Parathyroid adenoma (tissue), 2 donors: ENCODE data around the gene MSANTD1.

Experiments
- H2AFZ ChIP-seq: fragments of 300-600 bp; sonication (generic); one replicate; pipeline ENCODE4 v1.7.0; 2017; ENCODE audit warnings: antibody characterized with exemption, mild to moderate bottlenecking
- H3K27ac ChIP-seq: fragments of 300-600 bp; sonication (generic); one replicate; pipeline ENCODE4 v1.7.0; 2017
- H3K27me3 ChIP-seq: fragments of 300-600 bp; sonication (generic); one replicate; pipeline ENCODE4 v1.7.0; 2017; ENCODE audit warnings: low read length; ENCODE audit not compliant: control insufficient read depth, insufficient read depth
- H3K36me3 ChIP-seq: fragments of 300-600 bp; sonication (generic); one replicate; pipeline ENCODE4 v1.7.0; 2017; ENCODE audit warnings: low read length; ENCODE audit not compliant: control insufficient read depth, insufficient read depth
- H3K4me1 ChIP-seq: fragments of 300-600 bp; sonication (generic); one replicate; pipeline ENCODE4 v1.7.0; 2017; ENCODE audit warnings: control low read depth
- H3K4me2 ChIP-seq: fragments of 300-600 bp; sonication (generic); one replicate; pipeline ENCODE4 v1.7.0; 2017; ENCODE audit warnings: low read length
- H3K4me3 ChIP-seq: fragments of 300-600 bp; sonication (generic); one replicate; pipeline ENCODE4 v1.7.0; 2017; ENCODE audit warnings: low read depth, low read length
- H3K79me2 ChIP-seq: fragments of 300-600 bp; sonication (generic); one replicate; pipeline ENCODE4 v1.7.0; 2017; ENCODE audit warnings: control low read depth
- H3K9ac ChIP-seq: fragments of 300-600 bp; sonication (generic); one replicate; pipeline ENCODE4 v1.7.0; 2017; ENCODE audit warnings: mild to moderate bottlenecking
- H3K9me3 ChIP-seq: fragments of 300-600 bp; sonication (generic); one replicate; pipeline ENCODE4 v1.7.0; 2017; ENCODE audit warnings: low read length; ENCODE audit not compliant: control insufficient read depth
- CTCF ChIP-seq: fragments of 300-600 bp; sonication (generic); IDR thresholded peaks from one replicate; pipeline ENCODE4 v1.7.0; 2017; ENCODE audit warnings: antibody characterized with exemption, mild to moderate bottlenecking
- donor health status: primary hyperparathyroidism.

Gene MSANTD1

GRCh38 chr4:3215256-3215655 is 33.7 kb upstream of the MSANTD1 start:
- no peak overlapping the region for H3K4me3 ChIP-seq
- no peaks in the 10 kb centered on the region for H3K27me3 ChIP-seq
- H2AFZ ChIP-seq: no peak overlapping the region
- H3K9ac ChIP-seq: no peak overlapping the region
- no peaks in the 10 kb centered on the region for H3K79me2 ChIP-seq
- no peaks in the 10 kb centered on the region for H3K36me3 ChIP-seq
- H3K4me1 ChIP-seq: no peaks in the 10 kb centered on the region
- TF ChIP-seq CTCF: no peak
- no peak overlapping the region for H3K4me2 ChIP-seq
- no peak overlapping the region for H3K27ac ChIP-seq
- no peaks in the 10 kb centered on the region for H3K9me3 ChIP-seq

DNA sequence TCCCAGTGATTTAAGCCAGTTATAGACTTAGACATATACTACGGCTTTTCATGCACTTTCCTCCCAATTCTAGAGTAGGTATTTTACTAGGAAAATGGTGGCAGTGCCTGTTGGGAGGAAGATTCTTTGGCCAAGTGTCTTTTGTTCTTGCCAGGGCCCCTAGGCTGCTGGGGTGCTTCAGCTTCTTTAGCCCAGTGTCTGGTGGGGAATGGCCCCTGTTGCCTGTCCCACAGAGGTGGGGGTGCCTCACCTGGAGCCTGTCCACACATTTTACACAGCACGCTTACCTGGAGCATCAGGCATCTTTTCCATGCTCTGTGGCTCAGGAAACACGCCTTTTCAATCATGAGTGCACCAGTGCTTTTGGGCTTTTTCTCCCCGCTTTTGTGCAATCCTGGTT is 33.2 kb upstream of the MSANTD1 start:
- no peak overlapping the region for H3K27ac ChIP-seq
- no peaks in the 10 kb centered on the region for H3K36me3 ChIP-seq
- no peaks in the 10 kb centered on the region for H3K4me1 ChIP-seq
- H3K27me3 ChIP-seq: no peaks in the 10 kb centered on the region
- H3K9me3 ChIP-seq: no peaks in the 10 kb centered on the region
- no peaks in the 10 kb centered on the region for H3K79me2 ChIP-seq
- H2AFZ ChIP-seq: no peak overlapping the region
- H3K4me3 ChIP-seq: no peak overlapping the region
- no peak for TF ChIP-seq CTCF
- no peak overlapping the region for H3K4me2 ChIP-seq
- no peak overlapping the region for H3K9ac ChIP-seq

DNA sequence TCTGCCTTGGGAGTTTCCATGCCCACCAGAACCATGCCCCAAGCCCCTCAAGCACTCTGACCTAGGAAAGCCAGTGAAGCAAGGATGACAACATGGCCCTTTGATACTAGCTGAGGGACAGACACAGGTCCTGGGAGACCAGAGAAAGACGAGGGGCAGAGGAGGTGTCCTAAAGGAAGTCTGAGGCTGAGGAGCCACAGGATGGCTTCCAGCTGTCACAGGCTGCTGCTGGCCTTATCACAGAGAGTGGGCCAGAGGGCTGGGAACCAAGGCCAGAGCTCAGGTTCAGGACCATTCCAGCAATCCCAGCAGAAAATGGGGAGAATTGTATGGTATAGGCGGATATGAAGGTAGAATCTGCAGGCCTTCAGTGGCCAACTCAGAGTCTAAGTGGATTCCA is 31.7 kb upstream of the MSANTD1 start:
- Histone ChIP-seq H3K36me3 (no peaks in the 10 kb centered on the region), H3K9me3 (no peaks in the 10 kb centered on the region), H3K9ac (no peak overlapping the region), H3K4me3 (no peak overlapping the region), H3K4me1 (no peaks in the 10 kb centered on the region), H3K27ac (no peak overlapping the region), H3K27me3 (no peaks in the 10 kb centered on the region), H2AFZ (no peak overlapping the region), H3K79me2 (no peaks in the 10 kb centered on the region), H3K4me2 (no peak overlapping the region)
- TF ChIP-seq CTCF: no peak

DNA sequence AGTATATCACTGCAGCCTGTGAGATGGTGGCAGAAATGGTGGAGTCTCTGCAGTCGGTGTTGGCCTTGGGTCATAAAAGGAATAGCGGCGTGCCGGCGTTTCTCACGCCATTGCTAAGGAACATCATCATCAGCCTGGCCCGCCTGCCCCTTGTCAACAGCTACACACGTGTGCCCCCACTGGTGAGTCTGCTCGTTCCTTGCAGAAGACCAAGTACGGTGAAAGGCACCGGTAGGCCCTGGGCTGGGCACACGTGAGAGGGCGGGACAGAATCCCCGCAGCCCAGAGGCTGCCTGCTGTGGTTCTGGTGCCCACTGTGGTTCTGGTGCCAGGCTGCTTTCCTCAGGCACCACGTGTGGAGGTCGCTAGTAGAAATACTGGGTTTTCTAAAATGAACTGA is 31.2 kb upstream of the MSANTD1 start:
- Histone ChIP-seq H3K36me3 (no peaks in the 10 kb centered on the region), H3K9me3 (no peaks in the 10 kb centered on the region), H3K27me3 (no peaks in the 10 kb centered on the region), H3K9ac (no peak overlapping the region), H3K27ac (no peak overlapping the region), H3K4me1 (no peaks in the 10 kb centered on the region), H3K4me3 (no peak overlapping the region), H2AFZ (no peak overlapping the region), H3K79me2 (no peaks in the 10 kb centered on the region), H3K4me2 (no peak overlapping the region)
- no peak for TF ChIP-seq CTCF

GRCh38 chr4:3218824-3219760 is 29.9 kb upstream of the MSANTD1 start:
- no peak for TF ChIP-seq CTCF
- no peaks in the 10 kb centered on the region for H3K9me3 ChIP-seq
- H2AFZ ChIP-seq: no peak overlapping the region
- no peak overlapping the region for H3K9ac ChIP-seq
- H3K79me2 ChIP-seq: no peaks in the 10 kb centered on the region
- no peak overlapping the region for H3K4me2 ChIP-seq
- no peak overlapping the region for H3K4me3 ChIP-seq
- no peaks in the 10 kb centered on the region for H3K36me3 ChIP-seq
- H3K4me1 ChIP-seq: no peaks in the 10 kb centered on the region
- H3K27me3 ChIP-seq: no peaks in the 10 kb centered on the region
- H3K27ac ChIP-seq: no peak overlapping the region
